T-helper 17 cell (primary cell): ENCODE results near the gene SPTBN1. TPM values are rescaled to one million over a fixed set of nuclear protein-coding genes. Genes with fewer than 3 reads are reported as not detected.
A peak's percentile ranks its signal among the peaks of the same experiment; 100 is the strongest.

Experiments used
- ATAC-seq: fragments of 150-1000 bp; cut with Tn5 transposase; 2 replicates; pipeline ENCODE4 v1.10.0; 2021; ENCODE audit warnings: mild to moderate bottlenecking, moderate library complexity
- DNase-seq, 3 donors: peaks; one replicate each; pipeline versions ENCODE4 v3.0.0 to v3.0.0-alpha.2; 2020 to 2021
- H3K9me3 ChIP-seq: one replicate; pipeline ENCODE4 v1.7.0; 2013; ENCODE audit warnings: low read length, mild to moderate bottlenecking; ENCODE audit not compliant: control insufficient read depth, poor library complexity, severe bottlenecking
- H3K27ac Mint-ChIP-seq: one replicate; pipeline ENCODE4 v1.8.0; 2022; ENCODE audit warnings: mild to moderate bottlenecking, moderate library complexity, mixed read lengths
- H3K27me3 Mint-ChIP-seq: one replicate; pipeline ENCODE4 v1.8.0; 2022; ENCODE audit warnings: mixed read lengths
- H3K36me3 Mint-ChIP-seq: one replicate; pipeline ENCODE4 v1.8.0; 2022; ENCODE audit warnings: low read depth, mixed read lengths
- H3K4me1 Mint-ChIP-seq: one replicate; pipeline ENCODE4 v1.8.0; 2022; ENCODE audit warnings: mild to moderate bottlenecking, mixed read lengths
- H3K4me3 Mint-ChIP-seq: one replicate; pipeline ENCODE4 v1.8.0; 2022; ENCODE audit warnings: mild to moderate bottlenecking, moderate library complexity, mixed read lengths
- total RNA-seq, 4 donors: library from RNA in 2 of 4; stranded (reverse) in 2 of 4; gene quantifications; one replicate each; pipeline ENCODE4 v1.2.3 and lab custom pipeline; 2022 to 2026

Gene SPTBN1
- total RNA-seq, 2 donors from 2014 or later, result 187 to 195 TPM

- Mint-ChIP-seq H3K4me1 (peaks cover 17% of the 10 kb centered on the region), H3K27ac (no peak overlapping the region), H3K27me3 (peaks cover 21% of the 10 kb centered on the region), H3K36me3 (no peaks in the 10 kb centered on the region), H3K4me3 (peak overlapping the region; percentile 15)
- ATAC-seq (no peak), DNase-seq (no peak)
- no peaks in the 10 kb centered on the region for H3K9me3 ChIP-seq
Observed at GRCh38 chr2:54675738-54676137, 219.6 kb downstream of the SPTBN1 start.

DNA sequence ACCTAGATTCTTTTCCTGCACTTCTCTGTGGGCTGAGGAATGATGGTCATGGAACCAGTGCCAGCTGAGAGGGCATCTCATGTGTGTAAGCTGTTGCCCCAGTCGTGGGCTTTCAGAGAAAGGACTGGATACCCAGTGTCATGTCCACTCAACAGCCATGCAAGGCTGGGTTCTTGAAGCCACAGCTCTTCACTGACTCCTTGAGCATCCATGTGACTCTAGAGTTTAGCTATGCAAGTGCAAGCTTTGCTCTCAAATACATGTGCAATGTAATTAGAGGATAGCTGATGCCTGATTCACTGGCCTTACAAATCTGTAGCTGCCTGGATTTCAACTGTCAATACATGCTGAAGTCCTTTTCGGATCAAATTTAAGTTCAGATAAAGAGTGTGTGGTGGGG, 220.5 kb downstream of the SPTBN1 start:
- Mint-ChIP-seq H3K36me3 (no peaks in the 10 kb centered on the region), H3K4me1 (peaks cover 21% of the 10 kb centered on the region), H3K4me3 (no peak overlapping the region), H3K27ac (peak overlapping the region; percentile 53), H3K27me3 (peaks cover 21% of the 10 kb centered on the region)
- DNase-seq (no peak), ATAC-seq (no peak)
- no peaks in the 10 kb centered on the region for H3K9me3 ChIP-seq

DNA sequence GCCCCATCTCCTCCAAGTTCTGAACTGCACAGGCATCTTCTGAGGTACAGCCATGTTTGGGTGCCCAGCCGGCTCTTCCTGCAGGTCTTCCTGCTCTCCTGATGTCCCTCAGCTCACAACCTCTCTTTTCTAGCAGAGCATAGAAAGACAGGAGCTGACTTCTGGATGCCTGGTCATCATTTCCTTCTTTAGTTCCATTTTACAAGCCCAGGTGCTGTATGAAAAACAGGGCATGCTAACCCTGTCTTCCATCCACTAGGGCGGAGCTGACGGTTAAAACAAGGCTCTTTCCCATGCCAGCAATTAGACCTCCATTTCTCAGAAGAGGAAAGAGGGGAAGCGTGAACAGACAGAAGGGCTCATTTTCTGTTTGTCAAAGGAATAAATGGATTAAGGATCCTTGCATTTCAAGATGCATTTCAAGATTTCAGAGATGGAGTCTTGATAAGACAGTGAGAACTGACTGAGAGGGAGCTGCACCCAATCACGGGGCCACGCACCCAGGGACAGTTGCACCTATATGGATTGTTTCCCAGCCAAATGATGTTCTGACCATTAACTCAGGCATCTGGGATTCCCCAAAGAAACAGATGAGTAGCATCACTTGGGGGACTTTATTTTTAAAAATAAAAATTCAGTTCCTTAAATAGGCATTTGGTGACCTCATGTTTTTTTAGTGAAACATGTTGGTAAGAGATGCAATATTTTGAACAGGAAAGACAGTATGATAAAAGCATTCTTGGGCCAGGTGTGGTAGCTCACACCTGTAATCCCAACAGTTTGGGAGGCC, 221.5 kb downstream of the SPTBN1 start:
- Mint-ChIP-seq H3K27ac (no peak overlapping the region), H3K4me1 (peaks cover 21% of the 10 kb centered on the region)
- no peaks in the 10 kb centered on the region for H3K9me3 ChIP-seq

GRCh38 chr2:54678719-54679118, 222.6 kb downstream of the SPTBN1 start:
- DNase-seq, result no peak
- no peaks in the 10 kb centered on the region for H3K9me3 ChIP-seq
- no peak for ATAC-seq
- Mint-ChIP-seq H3K4me3 (no peak overlapping the region), H3K4me1 (peaks cover 14% of the 10 kb centered on the region), H3K27ac (no peak overlapping the region), H3K27me3 (peaks cover 21% of the 10 kb centered on the region), H3K36me3 (no peaks in the 10 kb centered on the region)

More for the DNA sequence above, 221.5 kb downstream of the SPTBN1 start:
- DNase-seq (no peak), ATAC-seq (no peak)
- peaks cover 21% of the 10 kb centered on the region for H3K27me3 Mint-ChIP-seq
- no peaks in the 10 kb centered on the region for H3K36me3 Mint-ChIP-seq
- H3K4me3 Mint-ChIP-seq, result no peak overlapping the region

DNA sequence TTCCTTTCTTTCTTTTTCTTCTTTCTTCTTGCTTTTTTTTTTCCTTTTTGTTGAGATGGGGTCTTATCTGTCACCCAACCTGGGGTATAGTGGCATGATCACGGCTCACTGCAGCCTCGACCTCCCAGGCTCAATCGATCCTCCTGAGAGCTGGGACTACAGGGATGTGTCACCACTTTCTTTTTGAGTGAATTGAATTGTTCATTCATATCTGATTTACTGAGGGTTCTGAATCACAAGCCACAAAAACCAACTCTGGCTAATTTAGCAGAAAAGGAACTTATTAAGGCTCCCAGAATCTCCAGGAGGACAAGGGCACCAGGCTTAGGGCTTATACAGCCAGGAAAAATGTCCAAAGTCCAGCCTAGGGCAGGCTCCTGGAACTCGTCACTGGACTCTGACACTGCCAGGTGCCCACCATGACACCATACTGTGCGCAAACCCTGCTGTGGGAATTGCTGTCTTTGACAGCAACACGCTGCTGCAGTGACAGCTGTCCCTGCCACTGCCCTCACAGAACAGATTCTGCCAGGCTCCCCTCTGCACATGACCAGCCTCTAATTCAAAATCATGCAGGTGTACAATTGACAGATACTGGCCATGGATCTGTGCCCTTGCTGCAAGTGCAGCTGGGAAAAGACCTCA, 224.4 kb downstream of the SPTBN1 start:
- no peaks in the 10 kb centered on the region for H3K9me3 ChIP-seq
- Mint-ChIP-seq H3K27ac (no peak overlapping the region), H3K4me1 (peaks cover 14% of the 10 kb centered on the region), H3K36me3 (no peaks in the 10 kb centered on the region), H3K4me3 (peak overlapping the region; percentile 85), H3K27me3 (peaks cover 15% of the 10 kb centered on the region)
- no peak for DNase-seq
- ATAC-seq, result peak; percentile 69

DNA sequence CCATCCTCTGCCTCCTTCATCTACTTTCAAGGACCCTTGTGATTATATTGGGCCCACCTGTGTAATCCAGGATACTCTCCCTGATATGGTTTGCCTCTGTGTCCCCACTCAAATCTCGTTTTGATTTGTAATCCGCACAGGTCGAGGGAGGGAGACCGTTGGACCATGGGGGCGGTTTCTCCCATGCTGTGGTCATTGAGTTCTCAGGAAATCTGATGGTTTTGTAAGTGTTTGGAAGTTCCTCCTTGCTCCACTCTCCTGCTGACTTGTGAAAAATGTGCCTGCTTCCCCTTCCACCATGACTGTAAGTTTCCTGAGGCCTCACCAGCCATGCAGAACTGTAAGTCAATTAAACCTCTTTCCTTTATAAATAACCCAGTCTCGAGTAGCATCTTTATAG, 225.3 kb downstream of the SPTBN1 start:
- no peak for ATAC-seq
- no peaks in the 10 kb centered on the region for H3K9me3 ChIP-seq
- peaks cover 14% of the 10 kb centered on the region for H3K4me1 Mint-ChIP-seq
- no peaks in the 10 kb centered on the region for H3K36me3 Mint-ChIP-seq
- no peak overlapping the region for H3K4me3 Mint-ChIP-seq
- DNase-seq, result no peak
- peaks cover 19% of the 10 kb centered on the region for H3K27me3 Mint-ChIP-seq
- H3K27ac Mint-ChIP-seq, result no peak overlapping the region

DNA sequence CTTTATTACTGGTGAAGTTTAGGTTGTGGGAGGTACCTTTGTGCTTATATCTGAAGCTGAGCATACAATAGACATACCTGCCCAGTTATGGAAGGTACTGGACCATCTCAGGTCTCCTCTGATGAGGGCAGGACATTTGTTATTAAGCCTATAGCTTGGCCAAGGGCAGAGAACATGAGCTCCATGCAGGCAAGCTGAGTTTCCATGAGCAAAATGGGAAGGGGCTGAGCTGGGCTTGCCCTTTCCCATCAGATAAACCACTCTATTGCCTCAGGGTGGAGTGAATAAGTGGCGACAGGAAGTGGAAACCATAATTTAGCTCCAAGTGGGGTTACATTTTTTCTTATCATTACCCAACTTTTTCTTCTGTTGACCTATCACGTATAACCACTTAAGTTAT, 227.5 kb downstream of the SPTBN1 start:
- H3K27me3 Mint-ChIP-seq, result peaks cover 19% of the 10 kb centered on the region
- no peaks in the 10 kb centered on the region for H3K36me3 Mint-ChIP-seq
- H3K9me3 ChIP-seq, result no peaks in the 10 kb centered on the region
- no peak overlapping the region for H3K27ac Mint-ChIP-seq
- H3K4me1 Mint-ChIP-seq, result peaks cover 14% of the 10 kb centered on the region
- H3K4me3 Mint-ChIP-seq, result no peak overlapping the region
- DNase-seq (no peak), ATAC-seq (no peak)

DNA sequence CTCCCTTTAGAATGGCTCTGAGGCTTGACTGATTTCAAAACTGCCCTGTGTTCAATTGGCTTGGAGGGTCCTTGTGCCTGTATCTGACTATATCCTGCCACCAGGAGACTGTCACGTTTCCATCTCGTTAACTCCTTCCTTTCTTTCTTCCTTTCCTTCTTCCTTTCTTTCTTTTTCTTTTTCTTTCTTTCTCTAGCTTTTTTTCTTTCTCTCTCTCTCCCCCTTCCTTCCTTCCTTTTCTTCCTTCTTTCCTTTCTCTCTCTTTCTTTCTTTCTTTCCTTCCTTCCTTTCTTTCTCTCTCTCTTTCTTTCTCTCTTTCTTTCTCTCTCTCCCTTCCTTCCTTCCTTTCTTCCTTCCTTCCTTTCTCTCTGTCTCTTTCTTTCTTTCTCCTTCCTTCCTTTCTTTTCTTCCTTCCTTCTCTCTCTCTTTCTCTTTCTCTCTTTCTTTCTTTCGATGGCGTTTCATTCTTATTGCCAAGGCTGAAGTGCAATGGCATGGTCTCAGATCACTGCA, 229.2 kb downstream of the SPTBN1 start:
- ATAC-seq (no peak), DNase-seq (no peak)
- Mint-ChIP-seq H3K4me3 (no peak overlapping the region), H3K4me1 (peaks cover 10% of the 10 kb centered on the region), H3K36me3 (peaks cover 2% of the 10 kb centered on the region), H3K27me3 (peaks cover 32% of the 10 kb centered on the region), H3K27ac (no peak overlapping the region)
- no peaks in the 10 kb centered on the region for H3K9me3 ChIP-seq

- no peak for ATAC-seq
- no peak for DNase-seq
- H3K4me3 Mint-ChIP-seq, result no peak overlapping the region
- peaks cover 30% of the 10 kb centered on the region for H3K27me3 Mint-ChIP-seq
- H3K9me3 ChIP-seq, result no peaks in the 10 kb centered on the region
- H3K4me1 Mint-ChIP-seq, result peaks cover 4% of the 10 kb centered on the region
- peaks cover 2% of the 10 kb centered on the region for H3K36me3 Mint-ChIP-seq
- no peak overlapping the region for H3K27ac Mint-ChIP-seq
Observed at GRCh38 chr2:54687595-54688152, 231.5 kb downstream of the SPTBN1 start.

GRCh38 chr2:54691445-54692135, 235.5 kb downstream of the SPTBN1 start:
- no peak overlapping the region for H3K27ac Mint-ChIP-seq
- peaks cover 4% of the 10 kb centered on the region for H3K4me1 Mint-ChIP-seq
- H3K4me3 Mint-ChIP-seq, result no peak overlapping the region
- DNase-seq, result no peak
- H3K27me3 Mint-ChIP-seq, result peaks cover 42% of the 10 kb centered on the region
- peaks cover 2% of the 10 kb centered on the region for H3K36me3 Mint-ChIP-seq
- ATAC-seq, result no peak
- H3K9me3 ChIP-seq, result no peaks in the 10 kb centered on the region

DNA sequence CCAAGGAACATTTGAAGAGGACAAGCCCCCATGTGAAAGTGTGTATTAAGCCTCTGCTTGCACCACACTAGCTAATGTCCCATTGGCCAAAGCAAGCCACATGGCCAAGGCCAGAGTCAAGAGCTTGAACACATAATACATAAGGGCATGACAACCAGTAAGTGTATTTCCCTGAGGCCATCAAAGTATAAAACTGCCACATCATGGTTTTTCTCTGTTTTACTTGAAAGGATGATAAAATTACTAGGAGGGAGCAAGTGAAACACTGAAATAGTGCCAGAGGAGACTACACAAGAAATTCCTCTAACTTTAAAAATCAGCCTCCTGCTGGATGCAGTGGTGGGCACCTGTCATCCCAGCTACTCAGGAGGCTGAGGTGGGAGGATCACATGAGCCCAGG, 236.4 kb downstream of the SPTBN1 start:
- Mint-ChIP-seq H3K4me3 (no peak overlapping the region), H3K27me3 (peaks cover 44% of the 10 kb centered on the region), H3K4me1 (peaks cover 2% of the 10 kb centered on the region), H3K27ac (no peak overlapping the region), H3K36me3 (peaks cover 4% of the 10 kb centered on the region)
- ATAC-seq (no peak), DNase-seq (no peak)
- H3K9me3 ChIP-seq, result no peaks in the 10 kb centered on the region

DNA sequence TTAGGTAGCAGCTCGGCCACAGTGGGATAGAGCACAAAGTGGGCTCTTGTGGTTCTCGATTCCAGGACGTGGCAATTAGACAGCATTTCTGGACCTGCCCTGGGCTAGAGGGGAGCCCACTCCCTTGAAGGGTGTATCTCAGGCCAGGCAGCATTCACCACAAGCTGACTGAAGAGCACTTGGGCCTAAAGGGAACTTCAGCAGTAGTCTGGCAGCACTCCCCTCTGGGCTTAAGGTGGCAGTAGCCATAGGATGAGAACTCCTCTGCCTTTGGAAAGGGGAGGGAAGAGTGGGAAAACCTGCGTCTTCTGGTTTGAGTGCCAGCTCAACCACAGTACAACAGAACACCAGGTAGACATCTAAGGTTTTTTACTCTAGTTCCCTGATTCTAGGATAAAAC, 239.3 kb downstream of the SPTBN1 start:
- no peaks in the 10 kb centered on the region for H3K9me3 ChIP-seq
- peaks cover 28% of the 10 kb centered on the region for H3K27me3 Mint-ChIP-seq
- no peak overlapping the region for H3K27ac Mint-ChIP-seq
- no peak overlapping the region for H3K4me3 Mint-ChIP-seq
- H3K36me3 Mint-ChIP-seq, result peaks cover 2% of the 10 kb centered on the region
- no peaks in the 10 kb centered on the region for H3K4me1 Mint-ChIP-seq
- no peak for DNase-seq
- ATAC-seq, result no peak

- H3K36me3 Mint-ChIP-seq, result peaks cover 2% of the 10 kb centered on the region
- peak overlapping the region; percentile 16 for H3K27ac Mint-ChIP-seq
- no peaks in the 10 kb centered on the region for H3K4me1 Mint-ChIP-seq
- DNase-seq (no peak), ATAC-seq (no peak)
- H3K4me3 Mint-ChIP-seq, result no peak overlapping the region
- peaks cover 27% of the 10 kb centered on the region for H3K27me3 Mint-ChIP-seq
- no peaks in the 10 kb centered on the region for H3K9me3 ChIP-seq
Observed at GRCh38 chr2:54697934-54698333, 241.8 kb downstream of the SPTBN1 start.
